ENCODE data around the gene INAFM1.

INAFM1 gene

GRCh38 chr19:47228937-47229675 is 45.6 kb upstream of the INAFM1 start:
- peak overlapping the region; percentile 99 for H3K27ac ChIP-seq
- TF ChIP-seq ZFX (IDR thresholded peaks at IDR 0.05; ENCODE audit: borderline replicate concordance), result no peak
- TF ChIP-seq CTCF (IDR thresholded peaks at IDR 0.05), result no peak

GRCh38 chr19:47229676-47230053 is 45.0 kb upstream of the INAFM1 start:
- peak overlapping the region; percentile 99 for H3K27ac ChIP-seq
- no peak for TF ChIP-seq CTCF (IDR thresholded peaks at IDR 0.05)
- TF ChIP-seq ZFX (IDR thresholded peaks at IDR 0.05; ENCODE audit: borderline replicate concordance), result no peak

GRCh38 chr19:47230054-47230920 is 44.4 kb upstream of the INAFM1 start:
- TF ChIP-seq ZFX (IDR thresholded peaks at IDR 0.05; ENCODE audit: borderline replicate concordance) (no peak), CTCF (IDR thresholded peaks at IDR 0.05) (peak; percentile 95)
- peak overlapping the region; percentile 99 for H3K27ac ChIP-seq

GRCh38 chr19:47230921-47231214 is 43.8 kb upstream of the INAFM1 start, which contains the start of gene BBC3:
TSS of gene BBC3 (minus strand) at chr19:47231199. CDS start at chr19:47228431, 2,768 bp downstream.
- TF ChIP-seq ZFX (IDR thresholded peaks at IDR 0.05; ENCODE audit: borderline replicate concordance) (no peak), CTCF (IDR thresholded peaks at IDR 0.05) (no peak)
- H3K27ac ChIP-seq, result peak within 1 kb of the TSS; percentile 99

GRCh38 chr19:47231215-47232054 is 43.2 kb upstream of the INAFM1 start:
- TF ChIP-seq CTCF (IDR thresholded peaks at IDR 0.05) (no peak), ZFX (IDR thresholded peaks at IDR 0.05; ENCODE audit: borderline replicate concordance) (no peak)
- H3K27ac ChIP-seq, result peak overlapping the region; percentile 99

GRCh38 chr19:47232422-47233211 is 42.1 kb upstream of the INAFM1 start:
- TF ChIP-seq ZFX (IDR thresholded peaks at IDR 0.05; ENCODE audit: borderline replicate concordance) (no peak), CTCF (IDR thresholded peaks at IDR 0.05) (no peak)
- H3K27ac ChIP-seq, result peak overlapping the region; percentile 99

All from 22Rv1 (cell line).